GM10266 (cell line): ENCODE measurements around the gene BTBD19.

Source experiments
- DNase-seq: peaks from one replicate; pipeline ENCODE4 v3.0.0; 2012; ENCODE audit errors: extremely low spot score
- TF ChIP-seq, protein P1 (sequence below): IDR thresholded peaks from 2 replicates; pipeline ENCODE4 v1.5.1; 2012; ENCODE audit warnings: mild to moderate bottlenecking, low read depth; ENCODE audit not compliant: control insufficient read depth, insufficient read depth; ENCODE audit errors: missing control alignments

The BTBD19 gene

DNA sequence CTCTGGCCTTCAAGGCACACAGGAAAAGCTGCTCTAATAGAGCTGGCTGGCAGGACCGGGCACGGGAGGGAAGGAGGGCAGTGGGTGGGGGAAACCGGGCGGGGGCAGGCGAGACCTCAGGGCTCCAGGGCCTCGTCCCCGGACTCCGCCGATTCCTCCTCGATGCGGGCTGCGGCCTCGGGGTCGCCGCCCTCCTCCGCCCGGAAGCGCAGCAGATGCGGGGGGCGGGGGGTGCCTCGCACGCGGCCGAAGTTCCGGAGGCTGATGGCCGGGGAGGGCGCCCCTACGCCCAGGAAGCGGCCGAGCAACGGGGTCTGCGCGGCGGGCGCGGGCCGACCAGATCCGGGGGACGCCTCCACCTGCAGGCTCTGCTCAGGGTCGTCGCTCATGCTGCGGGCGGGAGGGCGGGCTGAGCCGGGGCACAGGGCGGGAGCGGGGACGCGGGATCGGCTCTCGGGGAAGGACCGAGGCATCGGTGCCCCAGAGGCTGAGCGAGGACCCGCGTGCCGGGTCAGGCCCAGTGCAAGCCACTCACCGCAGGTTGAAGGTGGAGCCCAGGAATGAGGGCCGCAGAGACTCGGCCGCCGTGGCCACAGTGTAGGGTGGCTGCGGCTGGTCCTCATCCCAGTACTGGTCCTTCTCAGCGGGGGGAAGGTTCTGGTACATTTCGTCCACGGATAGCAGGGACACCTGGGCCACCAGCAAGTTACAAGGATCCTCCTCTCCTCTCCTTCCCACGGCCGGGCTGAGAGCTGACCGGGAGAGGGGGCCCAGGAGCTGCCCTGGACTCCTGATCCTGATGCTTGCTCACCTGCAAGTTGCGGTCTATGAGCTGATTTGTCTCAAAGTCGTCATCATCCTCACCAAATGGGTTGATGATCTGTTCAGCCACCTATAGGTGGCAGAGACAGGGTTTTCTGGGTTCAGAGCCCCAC is 24.0 kb upstream of the BTBD19 start:
- TF ChIP-seq, protein P1, sequence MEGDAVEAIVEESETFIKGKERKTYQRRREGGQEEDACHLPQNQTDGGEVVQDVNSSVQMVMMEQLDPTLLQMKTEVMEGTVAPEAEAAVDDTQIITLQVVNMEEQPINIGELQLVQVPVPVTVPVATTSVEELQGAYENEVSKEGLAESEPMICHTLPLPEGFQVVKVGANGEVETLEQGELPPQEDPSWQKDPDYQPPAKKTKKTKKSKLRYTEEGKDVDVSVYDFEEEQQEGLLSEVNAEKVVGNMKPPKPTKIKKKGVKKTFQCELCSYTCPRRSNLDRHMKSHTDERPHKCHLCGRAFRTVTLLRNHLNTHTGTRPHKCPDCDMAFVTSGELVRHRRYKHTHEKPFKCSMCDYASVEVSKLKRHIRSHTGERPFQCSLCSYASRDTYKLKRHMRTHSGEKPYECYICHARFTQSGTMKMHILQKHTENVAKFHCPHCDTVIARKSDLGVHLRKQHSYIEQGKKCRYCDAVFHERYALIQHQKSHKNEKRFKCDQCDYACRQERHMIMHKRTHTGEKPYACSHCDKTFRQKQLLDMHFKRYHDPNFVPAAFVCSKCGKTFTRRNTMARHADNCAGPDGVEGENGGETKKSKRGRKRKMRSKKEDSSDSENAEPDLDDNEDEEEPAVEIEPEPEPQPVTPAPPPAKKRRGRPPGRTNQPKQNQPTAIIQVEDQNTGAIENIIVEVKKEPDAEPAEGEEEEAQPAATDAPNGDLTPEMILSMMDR, result peak; percentile 26
- DNase-seq, result peak; percentile 66

DNA sequence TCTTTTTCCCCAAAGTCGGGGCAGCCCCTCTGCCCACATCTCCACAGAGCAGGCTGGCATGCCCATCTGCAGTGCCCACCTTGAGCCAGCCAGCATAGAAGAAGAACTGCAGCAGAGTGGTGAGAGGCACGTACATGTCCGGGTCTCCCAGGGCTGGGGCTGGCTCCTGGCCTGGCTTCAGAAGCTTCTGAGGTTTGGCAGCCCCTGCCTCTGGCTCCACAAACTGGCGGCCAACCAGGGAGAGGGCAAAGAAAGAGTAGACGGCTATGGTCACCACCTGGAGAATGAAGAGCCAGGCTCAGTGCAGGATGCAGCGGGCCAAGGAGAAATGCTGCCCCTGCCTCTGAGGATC is 23.3 kb upstream of the BTBD19 start:
- TF ChIP-seq, protein P1, result no peak

GRCh38 chr1:44785501-44786137 is 22.7 kb upstream of the BTBD19 start:
- TF ChIP-seq, protein P1, result no peak

More for the DNA sequence above, 23.3 kb upstream of the BTBD19 start:
- no peak for DNase-seq

DNA sequence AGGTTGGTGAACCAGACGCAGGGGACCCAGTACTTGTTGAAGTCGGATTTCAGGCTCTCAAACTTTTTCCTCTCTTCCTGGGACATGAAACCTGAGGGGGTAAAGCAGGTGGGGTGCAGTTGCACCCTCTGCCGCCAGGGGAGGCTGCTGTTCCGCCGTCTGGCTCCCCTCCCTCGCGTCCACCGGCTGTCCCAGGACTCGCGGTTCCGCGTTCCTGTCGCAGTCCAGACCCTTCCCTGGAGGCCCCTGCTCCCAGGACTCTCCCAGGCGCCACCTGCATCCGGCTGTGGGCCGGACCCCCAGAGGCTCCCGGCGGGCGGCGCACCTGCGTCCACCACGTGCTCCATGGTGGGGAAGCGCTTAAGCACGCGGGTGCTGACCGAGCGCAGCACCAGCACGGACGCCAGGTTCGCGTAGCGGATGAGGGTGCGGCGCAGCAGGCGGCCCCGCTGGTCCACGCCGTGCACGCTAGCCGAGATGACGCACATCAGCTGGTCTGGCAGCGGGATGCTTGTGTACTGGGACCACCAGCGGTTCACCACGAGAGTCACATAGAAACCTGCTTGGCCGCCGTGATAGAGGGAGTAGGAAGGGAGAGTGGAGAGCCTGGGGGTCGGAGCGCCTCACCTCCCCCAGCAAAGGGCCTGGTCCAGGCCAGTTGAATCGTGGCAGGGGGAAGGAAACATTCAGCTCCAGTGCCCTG is 22.0 kb upstream of the BTBD19 start:
- TF ChIP-seq, protein P1, result peak; percentile 87
- DNase-seq, result peak; percentile 80

More at GRCh38 chr1:44785501-44786137, 22.7 kb upstream of the BTBD19 start:
- no peak for DNase-seq

GRCh38 chr1:44786841-44787426 is 21.4 kb upstream of the BTBD19 start:
- no peak for DNase-seq
- TF ChIP-seq, protein P1, result no peak

GRCh38 chr1:44787506-44787905 is 20.8 kb upstream of the BTBD19 start:
- TF ChIP-seq, protein P1, result no peak
- no peak for DNase-seq
